NCI-H1436 treated with DMSO at 0.1 percent for 48 hours (cell line): Measurements from ENCODE around the gene SLC6A5.
"Not testable (repeated sequence)": the region's sequence is repeated elsewhere in the genome, so short reads cannot be mapped to it uniquely, and the experiment has no call there.

Experiments
- DNase-seq: peaks from one replicate; lab custom pipeline; 2025; lab: John Stamatoyannopoulos, UW

The SLC6A5 gene

GRCh38 chr11:20599221-20600019 lies at the start of gene SLC6A5:
TSS of gene SLC6A5 (plus strand) at chr11:20599608. CDS start at chr11:20599673, 65 bp downstream.
- DNase-seq: no peak

- no peak for DNase-seq
Observed at GRCh38 chr11:20551096-20551495, 48.3 kb upstream of the SLC6A5 start.

GRCh38 chr11:20555783-20556182 lies 43.6 kb upstream of the SLC6A5 start:
- no peak for DNase-seq

- DNase-seq: not testable (repeated sequence)
Observed at GRCh38 chr11:20556396-20556795, 43.0 kb upstream of the SLC6A5 start.

- no peak for DNase-seq
Observed at GRCh38 chr11:20558741-20559140, 40.7 kb upstream of the SLC6A5 start.

- DNase-seq: no peak
Observed at GRCh38 chr11:20559523-20560300, 39.7 kb upstream of the SLC6A5 start.

GRCh38 chr11:20561915-20562314 lies 37.5 kb upstream of the SLC6A5 start:
- no peak for DNase-seq

GRCh38 chr11:20563866-20564265 lies 35.5 kb upstream of the SLC6A5 start:
- no peak for DNase-seq

GRCh38 chr11:20564846-20565635 lies 34.4 kb upstream of the SLC6A5 start:
- no peak for DNase-seq

GRCh38 chr11:20566115-20566514 lies 33.3 kb upstream of the SLC6A5 start:
- not testable (repeated sequence) for DNase-seq

- no peak for DNase-seq
Observed at GRCh38 chr11:20566591-20567434, 32.6 kb upstream of the SLC6A5 start.

- not testable (repeated sequence) for DNase-seq
Observed at GRCh38 chr11:20579725-20580124, 19.7 kb upstream of the SLC6A5 start.

- no peak for DNase-seq
Observed at GRCh38 chr11:20583201-20583600, 16.2 kb upstream of the SLC6A5 start.

GRCh38 chr11:20584093-20584774 lies 15.2 kb upstream of the SLC6A5 start:
- DNase-seq: no peak

GRCh38 chr11:20589796-20590195 lies 9.6 kb upstream of the SLC6A5 start:
- no peak for DNase-seq

GRCh38 chr11:20590381-20590780 lies 9.0 kb upstream of the SLC6A5 start:
- DNase-seq: no peak

GRCh38 chr11:20592741-20593140 lies 6.7 kb upstream of the SLC6A5 start:
- no peak for DNase-seq

- DNase-seq: no peak
Observed at GRCh38 chr11:20594274-20595061, 4.9 kb upstream of the SLC6A5 start.

GRCh38 chr11:20595101-20595500 lies 4.3 kb upstream of the SLC6A5 start:
- no peak for DNase-seq
